GM18511 (cell line): Measurements from ENCODE around the gene CFAP99.

Experiments
- ATAC-seq: cut with Tn5 transposase; IDR thresholded peaks from one replicate; pipeline ENCODE4 v1.9.1; 2021; ENCODE audit warnings: mild to moderate bottlenecking, moderate library complexity; ENCODE audit not compliant: unreplicated experiment

Gene CFAP99

DNA sequence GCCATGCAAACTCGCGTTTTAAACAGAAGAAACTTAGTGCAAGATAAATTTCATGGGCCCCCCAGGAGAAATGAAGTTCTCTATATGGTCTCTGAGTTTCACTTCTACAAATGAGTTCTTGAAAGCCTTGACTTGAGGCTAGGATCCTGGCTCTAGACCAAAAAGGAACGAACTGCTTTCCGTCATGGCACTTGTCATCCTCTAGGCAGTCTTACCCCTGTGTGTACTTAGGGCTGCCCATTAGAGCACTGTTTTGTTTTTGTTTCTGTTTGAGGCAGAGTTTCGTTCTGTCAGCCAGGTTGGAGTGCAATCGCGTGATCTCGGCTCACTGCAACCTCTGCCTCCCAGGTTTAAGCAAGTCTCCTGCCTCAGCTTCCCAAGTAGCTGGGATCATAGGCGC lies 79.2 kb downstream of the CFAP99 start:
- peak; percentile 97 for ATAC-seq

DNA sequence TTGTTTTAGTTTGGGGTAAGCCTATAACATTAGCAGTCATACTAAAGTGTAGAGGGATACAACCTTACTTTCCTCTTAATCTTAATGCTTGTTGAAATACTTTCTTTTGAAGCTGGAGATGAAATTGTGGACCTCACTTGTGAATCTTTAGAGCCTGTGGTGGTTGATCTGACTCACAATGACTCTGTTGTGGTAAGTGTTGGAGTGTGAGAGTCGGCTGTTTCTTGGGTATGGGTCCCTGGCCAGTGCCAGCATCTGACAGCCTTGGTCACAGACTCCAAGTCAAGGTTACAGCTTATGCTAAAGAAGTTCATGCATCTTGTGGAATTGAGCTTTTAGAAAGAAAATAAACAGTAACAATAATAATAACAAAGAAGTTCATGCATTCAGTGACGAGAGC lies 81.8 kb downstream of the CFAP99 start:
- no peak for ATAC-seq

DNA sequence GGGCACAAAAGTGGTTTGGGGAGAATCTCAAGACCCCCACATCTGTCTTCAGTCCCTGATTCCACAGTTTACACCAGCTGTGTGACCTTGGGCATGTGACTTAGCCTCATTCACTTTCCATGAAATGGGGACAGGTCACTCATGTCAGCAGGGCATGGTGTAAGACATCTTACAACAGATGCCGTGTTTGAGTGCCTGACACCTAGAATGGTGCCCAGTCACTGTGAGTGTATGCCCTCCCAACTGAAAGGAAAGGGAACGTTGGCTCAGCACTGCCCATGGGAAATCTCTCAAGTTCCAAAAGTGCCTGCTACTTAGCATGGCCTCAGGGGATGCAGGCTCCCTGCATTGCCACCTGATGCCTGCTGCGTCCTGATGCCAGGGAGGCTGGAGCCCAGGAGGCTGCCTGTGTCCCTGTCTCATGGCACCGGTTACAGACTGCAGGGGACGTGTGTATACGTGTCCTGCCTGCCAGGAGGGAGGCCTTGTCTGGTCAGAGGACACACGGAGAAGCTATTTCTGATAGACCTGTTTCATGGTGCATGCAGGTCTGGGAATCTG lies 82.4 kb downstream of the CFAP99 start:
- ATAC-seq: no peak

DNA sequence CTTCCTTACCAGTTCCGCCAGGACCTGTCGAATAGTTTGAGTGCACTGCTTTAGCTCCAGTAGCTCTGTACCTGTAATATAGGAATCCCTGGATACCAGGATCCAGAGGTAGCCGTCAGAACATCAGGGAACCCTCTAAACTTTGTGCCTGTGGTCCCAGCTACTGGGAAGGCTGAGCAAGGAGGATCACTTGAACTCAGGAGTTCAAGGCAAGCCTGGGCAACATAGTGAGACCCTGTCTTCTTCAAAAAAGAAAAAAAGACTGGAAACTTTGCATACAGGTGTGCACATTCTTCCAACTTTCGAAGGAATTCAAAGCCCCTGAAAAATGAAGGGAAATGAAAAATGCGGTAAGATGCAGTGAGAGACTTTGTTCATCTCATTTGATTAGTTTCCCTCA lies 85.1 kb downstream of the CFAP99 start:
- ATAC-seq: no peak

DNA sequence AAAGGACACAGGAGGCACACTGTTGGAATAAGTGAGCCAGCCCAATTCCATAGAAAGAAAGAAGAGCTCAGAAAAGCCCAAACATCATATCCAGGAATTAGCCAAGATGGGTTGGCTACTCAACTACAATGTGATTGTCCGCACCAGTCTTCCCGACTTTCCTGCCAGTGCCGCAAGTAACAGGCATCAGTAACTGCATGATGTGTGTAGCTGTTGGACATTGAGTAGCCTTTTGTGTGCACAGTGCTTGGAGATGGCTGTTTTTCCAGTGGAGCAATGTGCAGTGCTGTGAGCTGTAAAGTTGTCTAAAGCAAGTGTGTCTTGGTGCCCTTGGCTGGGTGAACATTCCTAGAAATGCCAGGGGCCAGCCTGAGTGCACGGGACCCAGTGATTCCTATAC lies 88.5 kb downstream of the CFAP99 start:
- no peak for ATAC-seq

DNA sequence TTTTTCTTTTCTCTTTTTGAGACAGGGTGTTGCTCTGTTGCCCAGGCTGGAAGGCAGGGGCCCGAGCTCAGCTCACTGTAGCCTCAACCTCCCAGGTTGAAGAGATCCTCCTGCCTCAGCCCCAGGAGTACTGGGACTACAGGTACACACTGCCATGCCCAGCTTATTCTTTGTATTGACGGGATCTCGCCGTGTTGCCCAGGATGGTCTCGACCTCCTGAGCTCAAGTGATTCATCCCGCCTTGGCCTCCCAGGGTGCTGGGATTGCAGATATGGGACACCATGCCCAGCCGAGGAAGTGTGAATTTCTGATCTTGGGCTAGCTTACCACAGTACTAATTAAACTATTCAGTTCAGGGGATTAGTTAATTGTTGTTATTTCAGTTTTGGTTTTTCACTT lies 89.1 kb downstream of the CFAP99 start:
- ATAC-seq: no peak

DNA sequence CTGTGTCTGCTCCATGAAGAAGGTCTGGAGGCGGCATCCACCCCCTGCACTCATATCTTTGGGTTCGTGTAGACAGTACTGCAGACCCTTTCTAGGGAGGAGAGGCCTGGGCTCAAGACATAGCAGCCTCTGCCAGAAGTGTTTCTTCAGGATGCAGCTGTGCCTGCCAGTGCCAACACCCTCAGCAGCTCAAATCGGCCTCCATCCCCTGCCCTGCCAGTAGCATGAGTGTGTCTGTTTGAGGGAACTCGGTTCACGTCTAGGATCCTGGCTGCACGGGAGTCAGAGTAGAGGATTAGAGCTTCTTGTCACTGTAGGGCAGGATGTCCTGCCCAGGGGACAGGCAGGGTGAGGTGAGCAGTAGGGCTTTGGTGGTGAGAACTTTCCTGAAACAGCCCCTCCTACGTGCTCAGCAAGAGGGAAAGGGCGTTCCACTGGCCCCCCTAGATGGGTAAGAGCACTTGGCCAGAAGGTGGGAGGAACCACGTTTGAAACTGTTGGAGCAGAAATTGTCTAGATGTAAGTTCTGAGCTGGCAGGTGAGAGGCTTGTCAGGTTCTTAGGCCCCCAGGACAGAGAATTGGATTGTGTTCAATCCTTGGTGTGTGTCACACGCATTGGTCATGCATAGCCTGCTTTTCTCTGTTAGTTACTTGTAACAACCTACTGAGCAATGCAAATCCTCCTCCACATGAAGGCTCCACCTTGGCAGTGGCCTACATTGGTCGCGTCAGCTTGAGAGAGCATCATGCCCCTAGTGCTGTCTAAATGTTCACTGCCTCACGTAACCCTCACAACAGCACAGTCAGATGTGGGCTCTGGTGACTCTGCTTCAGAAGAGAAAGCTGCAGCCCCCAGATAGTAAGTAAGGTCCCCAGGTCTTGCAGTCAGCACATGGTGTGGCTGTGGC lies 91.8 kb downstream of the CFAP99 start:
- no peak for ATAC-seq

DNA sequence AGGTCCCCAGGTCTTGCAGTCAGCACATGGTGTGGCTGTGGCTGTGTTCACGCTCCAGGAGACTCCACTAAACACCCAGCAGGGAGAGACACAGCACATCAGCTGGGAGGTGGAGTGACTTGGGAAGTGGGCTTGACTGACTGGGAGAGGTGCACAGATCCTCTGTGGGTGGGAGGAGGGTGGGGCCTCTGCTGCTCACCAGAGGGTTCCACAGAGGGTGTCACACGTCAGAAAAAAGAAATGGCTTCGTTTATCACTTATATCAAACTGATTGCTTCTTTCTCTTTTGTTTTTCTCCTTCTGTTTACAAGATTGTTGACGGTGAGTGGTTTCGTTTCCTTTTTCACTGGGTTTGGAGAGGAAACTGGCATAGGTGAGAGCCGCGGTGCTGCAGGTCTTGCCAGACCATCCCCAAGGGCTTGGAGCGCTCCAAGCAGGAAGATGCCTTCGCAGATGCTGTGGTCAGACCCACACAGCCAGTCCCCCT lies 92.9 kb downstream of the CFAP99 start:
- peak; percentile 48 for ATAC-seq
